DOHH2 (cell line): ENCODE measurements around the gene WDFY3.

Experiments used
- H3F3A ChIP-seq: fragments of 200-600 bp; sonication (generic), shearing (Covaris generic); 2 replicates; pipeline ENCODE4 v1.6.0; 2016; ENCODE audit warnings: antibody characterized with exemption, mild to moderate bottlenecking; ENCODE audit not compliant: control insufficient read depth, insufficient read depth
- H3K27ac ChIP-seq: fragments of 200-600 bp; sonication (generic); 2 replicates; pipeline ENCODE4 v1.5.1; 2014; ENCODE audit warnings: low read depth, mild to moderate bottlenecking, low read length, moderate library complexity
- H3K27me3 ChIP-seq: fragments of 200-600 bp; sonication (generic); 2 replicates; pipeline ENCODE4 v1.6.1; 2014; ENCODE audit warnings: mild to moderate bottlenecking, low read length, mixed read lengths; ENCODE audit not compliant: control insufficient read depth
- H3K36me3 ChIP-seq: fragments of 200-600 bp; sonication (generic); 2 replicates; pipeline ENCODE4 v1.6.1; 2014; ENCODE audit warnings: mild to moderate bottlenecking, low read length, moderate library complexity, mixed read lengths; ENCODE audit not compliant: control insufficient read depth
- H3K4me1 ChIP-seq: fragments of 200-600 bp; sonication (generic); 2 replicates; pipeline ENCODE4 v1.6.1; 2014; ENCODE audit warnings: mild to moderate bottlenecking, low read length, mixed read lengths; ENCODE audit not compliant: control insufficient read depth
- H3K4me2 ChIP-seq: fragments of 200-600 bp; sonication (generic); 2 replicates; pipeline ENCODE4 v1.6.0; 2014; ENCODE audit warnings: mild to moderate bottlenecking, low read length, moderate library complexity
- H3K4me3 ChIP-seq: fragments of 200-600 bp; sonication (generic); 2 replicates; pipeline ENCODE4 v1.5.1; 2014; ENCODE audit warnings: mild to moderate bottlenecking, low read length, mixed read lengths
- H3K79me2 ChIP-seq: fragments of 200-600 bp; sonication (generic); 2 replicates; pipeline ENCODE4 v1.6.1; 2014; ENCODE audit warnings: mild to moderate bottlenecking, low read length, mixed read lengths; ENCODE audit not compliant: control insufficient read depth
- H3K9me2 ChIP-seq: fragments of 200-600 bp; sonication (generic); replicated peaks from 2 replicates; pipeline ENCODE4 v1.6.1; 2014; ENCODE audit warnings: mild to moderate bottlenecking, low read length, mixed read lengths; ENCODE audit not compliant: control insufficient read depth
- H3K9me3 ChIP-seq: fragments of 200-600 bp; sonication (generic); 2 replicates; pipeline ENCODE4 v1.6.1; 2014; ENCODE audit warnings: antibody characterized with exemption, low read length, mixed read lengths; ENCODE audit not compliant: control insufficient read depth, insufficient read depth
- H4K20me1 ChIP-seq: fragments of 200-600 bp; sonication (generic); 2 replicates; pipeline ENCODE4 v1.6.0; 2014; ENCODE audit warnings: low read depth, mild to moderate bottlenecking, antibody characterized with exemption, low read length, moderate library complexity; ENCODE audit not compliant: control insufficient read depth, insufficient read depth
- CTCF ChIP-seq: fragments of 200-600 bp; sonication (generic); IDR thresholded peaks from one replicate; pipeline ENCODE4 v1.5.1; 2014; ENCODE audit warnings: antibody characterized with exemption, mild to moderate bottlenecking, low read depth, low read length; ENCODE audit not compliant: poor library complexity, severe bottlenecking
- EZH2phosphoT487 ChIP-seq: fragments of 200-600 bp; sonication (generic); IDR thresholded peaks from 2 replicates; pipeline ENCODE4 v1.6.1; 2017; ENCODE audit warnings: borderline replicate concordance, mild to moderate bottlenecking, antibody characterized with exemption, low read length, moderate library complexity, mixed read lengths

Gene WDFY3

GRCh38 chr4:84623661-84624060 lies 342.8 kb downstream of the WDFY3 start:
- no peaks in the 10 kb centered on the region for H3K79me2 ChIP-seq
- no peaks in the 10 kb centered on the region for H4K20me1 ChIP-seq
- no peaks in the 10 kb centered on the region for H3K36me3 ChIP-seq
- no peak overlapping the region for H3K4me3 ChIP-seq
- H3K27me3 ChIP-seq, result no peaks in the 10 kb centered on the region
- no peaks in the 10 kb centered on the region for H3K9me2 ChIP-seq
- TF ChIP-seq EZH2phosphoT487 (no peak), CTCF (no peak)
- H3K4me1 ChIP-seq, result peaks cover 5% of the 10 kb centered on the region
- no peak overlapping the region for H3K27ac ChIP-seq
- H3K4me2 ChIP-seq, result no peak overlapping the region
- H3K9me3 ChIP-seq, result no peaks in the 10 kb centered on the region
- H3F3A ChIP-seq, result no peaks in the 10 kb centered on the region

- Histone ChIP-seq H3K9me2 (no peaks in the 10 kb centered on the region), H3K9me3 (no peaks in the 10 kb centered on the region)
- no peak for TF ChIP-seq CTCF
- no peak for TF ChIP-seq EZH2phosphoT487
Observed at GRCh38 chr4:84622959-84623358, 343.5 kb downstream of the WDFY3 start.

More at GRCh38 chr4:84622959-84623358, 343.5 kb downstream of the WDFY3 start:
- Histone ChIP-seq H4K20me1 (no peaks in the 10 kb centered on the region), H3K36me3 (no peaks in the 10 kb centered on the region), H3K4me3 (no peak overlapping the region), H3K4me2 (no peak overlapping the region), H3K27me3 (no peaks in the 10 kb centered on the region), H3K27ac (no peak overlapping the region), H3K4me1 (peaks cover 5% of the 10 kb centered on the region), H3F3A (no peaks in the 10 kb centered on the region), H3K79me2 (no peaks in the 10 kb centered on the region)
